DND-41 (cell line): Measurements from ENCODE around the gene C14orf180.

ENCODE experiments used
- CTCF ChIP-seq: IDR thresholded peaks from 2 replicates; pipeline ENCODE4 v1.5.1; 2012; ENCODE audit warnings: borderline replicate concordance, low read length, moderate library complexity, mild to moderate bottlenecking; ENCODE audit not compliant: poor library complexity, severe bottlenecking; ENCODE audit errors: extremely low read depth
- EZH2 ChIP-seq: IDR thresholded peaks from 3 replicates; pipeline ENCODE4 v1.6.1; 2012; ENCODE audit warnings: borderline replicate concordance, low read depth, mild to moderate bottlenecking, moderate library complexity, low read length, inconsistent platforms; ENCODE audit not compliant: severe bottlenecking

DNA sequence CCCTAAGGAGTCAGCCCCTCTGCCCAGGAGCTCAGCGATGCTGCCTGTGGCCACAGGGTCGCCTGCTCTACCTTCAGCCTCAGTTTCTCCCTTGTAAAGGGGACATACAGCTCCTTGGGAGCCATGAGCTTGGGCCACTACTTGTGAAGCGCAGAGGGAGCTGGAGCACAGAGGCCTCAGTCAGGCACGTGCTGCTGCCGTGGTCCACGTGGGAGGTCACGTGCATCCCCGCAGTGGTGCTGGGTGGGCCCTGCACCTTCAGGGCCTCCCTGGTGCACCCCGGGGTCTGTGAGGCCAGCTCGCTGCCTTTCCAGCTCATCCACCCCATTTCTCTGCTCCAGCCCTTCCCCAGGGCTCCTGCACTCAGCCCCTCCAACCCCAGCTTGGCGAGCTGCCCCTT is 10.9 kb upstream of the C14orf180 start:
- TF ChIP-seq CTCF = no peak
- no peak for TF ChIP-seq EZH2
